ENCODE data around the gene CLN6.

The CLN6 gene

GRCh38 chr15:68197661-68198437, 31.7 kb downstream of the CLN6 start:
- no peak for DNase-seq (ENCODE audit: low spot score)
- in situ Hi-C loops (cut with MboI; ENCODE audit: low sequenced_read_pairs, unreplicated experiment) = no loop called here
- no peak for TF ChIP-seq CTCF (IDR thresholded peaks at IDR 0.05; ENCODE audit: borderline replicate concordance, control extremely low read depth, extremely low read depth, insufficient read depth, missing control alignments)

DNA sequence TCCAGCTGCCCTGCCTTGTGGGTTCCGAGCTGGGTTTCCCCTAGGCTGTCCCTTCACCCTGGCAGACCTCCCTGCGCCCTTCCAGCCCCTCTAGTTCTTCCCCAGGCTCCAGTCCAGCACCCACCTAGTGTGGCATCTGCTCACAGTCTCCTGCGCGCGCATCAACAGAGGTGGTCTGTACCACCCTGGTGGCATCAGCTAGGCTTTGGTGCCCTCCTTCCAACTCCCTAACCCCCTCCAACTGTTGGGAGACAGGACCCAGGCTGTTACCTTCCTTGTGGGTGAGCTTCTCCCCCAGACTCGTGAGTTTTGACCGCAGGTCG, 32.4 kb downstream of the CLN6 start:
- DNase-seq (ENCODE audit: low spot score) = peak; percentile 50
- in situ Hi-C loops (cut with MboI; ENCODE audit: low sequenced_read_pairs, unreplicated experiment) = no loop called here
- TF ChIP-seq CTCF (IDR thresholded peaks at IDR 0.05; ENCODE audit: borderline replicate concordance, control extremely low read depth, extremely low read depth, insufficient read depth, missing control alignments) = no peak

GRCh38 chr15:68196445-68197169, 32.9 kb downstream of the CLN6 start:
- in situ Hi-C loops (cut with MboI; ENCODE audit: low sequenced_read_pairs, unreplicated experiment) = no loop called here
- no peak for DNase-seq (ENCODE audit: low spot score)
- TF ChIP-seq CTCF (IDR thresholded peaks at IDR 0.05; ENCODE audit: borderline replicate concordance, control extremely low read depth, extremely low read depth, insufficient read depth, missing control alignments) = no peak

GRCh38 chr15:68195336-68196112, 34.0 kb downstream of the CLN6 start:
- no peak for TF ChIP-seq CTCF (IDR thresholded peaks at IDR 0.05; ENCODE audit: borderline replicate concordance, control extremely low read depth, extremely low read depth, insufficient read depth, missing control alignments)
- DNase-seq (ENCODE audit: low spot score) = no peak
- in situ Hi-C loops (cut with MboI; ENCODE audit: low sequenced_read_pairs, unreplicated experiment) = no loop called here

DNA sequence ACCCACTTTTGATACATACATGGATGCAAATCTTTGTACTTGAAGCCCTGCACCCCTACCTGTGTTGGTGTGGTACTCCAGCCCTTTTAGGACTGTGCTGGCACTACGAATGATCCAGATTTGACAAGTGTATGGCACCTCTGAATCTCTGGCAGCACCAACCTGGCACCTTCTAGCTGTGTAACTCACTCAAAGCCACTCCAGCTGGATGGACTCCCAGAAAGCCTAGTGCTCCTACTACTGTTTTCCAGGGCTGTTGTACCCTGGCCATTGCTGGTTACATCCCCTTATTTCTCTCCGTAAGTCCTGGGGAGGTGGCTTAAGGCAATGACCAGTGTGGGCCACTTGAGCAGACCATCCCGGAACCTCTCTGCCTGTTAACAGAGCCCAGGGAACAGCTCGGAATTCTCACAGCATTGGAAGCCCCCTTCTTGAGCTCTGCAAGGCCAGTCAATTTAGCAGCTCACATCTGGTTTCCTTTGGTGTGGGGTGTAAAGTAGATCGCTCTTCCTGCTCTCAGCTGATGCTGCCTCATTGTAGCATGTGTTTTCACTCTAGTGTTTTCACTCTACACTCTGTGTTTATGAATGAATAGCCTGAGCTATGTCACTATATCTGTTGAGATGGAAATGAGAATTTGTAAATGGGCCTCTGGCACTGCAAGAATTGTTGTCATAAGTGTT, 36.6 kb downstream of the CLN6 start:
- in situ Hi-C loops (cut with MboI; ENCODE audit: low sequenced_read_pairs, unreplicated experiment) = no loop called here

More for the DNA sequence above, 36.6 kb downstream of the CLN6 start:
- no peak for DNase-seq (ENCODE audit: low spot score)
- no peak for TF ChIP-seq CTCF (IDR thresholded peaks at IDR 0.05; ENCODE audit: borderline replicate concordance, control extremely low read depth, extremely low read depth, insufficient read depth, missing control alignments)

Measured in GM13976 (cell line).